NT2/D1 (cell line): Measurements from ENCODE around the gene GHRHR.

ENCODE experiments used
- DNase-seq: peaks from one replicate; pipeline ENCODE4 v3.0.0-alpha.2; 2011; ENCODE audit warnings: low read depth, low spot score
- H3K27me3 ChIP-seq: 2 replicates; pipeline ENCODE4 v1.6.0; 2011; ENCODE audit warnings: mild to moderate bottlenecking; ENCODE audit not compliant: insufficient read length, insufficient read depth
- H3K36me3 ChIP-seq: 2 replicates; pipeline ENCODE4 v1.6.1; 2011; ENCODE audit warnings: mild to moderate bottlenecking, low read length, mixed read lengths; ENCODE audit not compliant: insufficient read depth, insufficient read length
- H3K4me1 ChIP-seq: 2 replicates; pipeline ENCODE4 v1.5.1; 2011; ENCODE audit not compliant: insufficient read depth, insufficient read length
- H3K4me3 ChIP-seq: 2 replicates; pipeline ENCODE4 v1.5.1; 2011; ENCODE audit warnings: low read depth; ENCODE audit not compliant: insufficient read length
- H3K9ac ChIP-seq: 2 replicates; pipeline ENCODE4 v1.6.0; 2011; ENCODE audit warnings: low read depth; ENCODE audit not compliant: insufficient read length
- H3K9me3 ChIP-seq: 2 replicates; pipeline ENCODE4 v1.5.1; 2011; ENCODE audit warnings: mild to moderate bottlenecking, low read length; ENCODE audit not compliant: insufficient read depth
- SUZ12 ChIP-seq: IDR thresholded peaks from 2 replicates; pipeline ENCODE4 v1.6.1; 2011; ENCODE audit not compliant: insufficient read length, insufficient read depth; ENCODE audit errors: extremely low read depth
- YY1 ChIP-seq: IDR thresholded peaks from 2 replicates; pipeline ENCODE4 v1.6.1; 2011; ENCODE audit not compliant: insufficient read length, insufficient read depth
- ZNF274 ChIP-seq: IDR thresholded peaks from 2 replicates; pipeline ENCODE4 v1.6.1; 2011; ENCODE audit warnings: mild to moderate bottlenecking, low read depth, low read length

GHRHR gene

GRCh38 chr7:30923774-30924413 lies 39.9 kb upstream of the GHRHR start:
- Histone ChIP-seq H3K4me1 (peaks cover 18% of the 10 kb centered on the region), H3K27me3 (no peaks in the 10 kb centered on the region), H3K4me3 (no peak overlapping the region), H3K36me3 (no peaks in the 10 kb centered on the region), H3K9ac (no peak overlapping the region), H3K9me3 (peaks cover 10% of the 10 kb centered on the region; the same call in 1 of the 2 replicates)
- no peak for TF ChIP-seq YY1
- no peak for TF ChIP-seq ZNF274
- no peak for TF ChIP-seq SUZ12
- DNase-seq: no peak

DNA sequence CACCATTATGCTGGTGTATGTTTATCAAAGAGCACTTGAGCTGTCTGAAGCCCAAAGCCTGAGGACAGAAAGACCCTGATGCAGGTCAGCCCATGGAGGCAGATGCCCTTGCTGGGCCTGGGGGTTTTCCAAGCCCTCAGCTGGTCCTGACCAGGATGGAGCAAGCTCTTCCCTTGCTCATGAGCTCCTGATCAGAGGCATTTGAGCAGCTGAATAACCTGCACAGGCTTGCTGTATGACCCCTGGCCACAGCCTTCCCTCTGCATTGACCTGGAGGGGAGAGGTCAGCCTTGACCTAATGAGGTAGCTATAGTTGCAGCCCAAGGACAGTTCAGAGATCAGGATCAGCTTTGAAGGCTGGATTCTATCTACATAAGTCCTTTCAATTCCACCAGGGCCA lies 39.1 kb upstream of the GHRHR start:
- Histone ChIP-seq H3K36me3 (no peaks in the 10 kb centered on the region), H3K27me3 (peaks cover under 1% of the 10 kb centered on the region), H3K9me3 (peaks cover 10% of the 10 kb centered on the region; the same call in 1 of the 2 replicates), H3K9ac (no peak overlapping the region), H3K4me1 (peaks cover 18% of the 10 kb centered on the region), H3K4me3 (no peak overlapping the region)
- DNase-seq: no peak
- TF ChIP-seq ZNF274: no peak
- no peak for TF ChIP-seq SUZ12
- no peak for TF ChIP-seq YY1

GRCh38 chr7:30925117-30925516 lies 38.6 kb upstream of the GHRHR start:
- Histone ChIP-seq H3K27me3 (peaks cover 5% of the 10 kb centered on the region), H3K4me3 (no peak overlapping the region), H3K9ac (no peak overlapping the region), H3K9me3 (peaks cover 10% of the 10 kb centered on the region; the same call in 1 of the 2 replicates), H3K4me1 (peaks cover 18% of the 10 kb centered on the region), H3K36me3 (no peaks in the 10 kb centered on the region)
- TF ChIP-seq YY1 (no peak), ZNF274 (no peak), SUZ12 (no peak)
- no peak for DNase-seq

GRCh38 chr7:30925913-30926312 lies 37.8 kb upstream of the GHRHR start:
- no peak for TF ChIP-seq YY1
- TF ChIP-seq ZNF274: no peak
- no peak for TF ChIP-seq SUZ12
- DNase-seq: no peak

GRCh38 chr7:30926313-30926712 lies 37.4 kb upstream of the GHRHR start:
- Histone ChIP-seq H3K4me3 (no peak overlapping the region), H3K36me3 (no peaks in the 10 kb centered on the region), H3K9me3 (peaks cover 10% of the 10 kb centered on the region; the same call in 1 of the 2 replicates), H3K4me1 (peaks cover 9% of the 10 kb centered on the region), H3K27me3 (peaks cover 5% of the 10 kb centered on the region), H3K9ac (no peak overlapping the region)
- no peak for DNase-seq
- TF ChIP-seq YY1: no peak
- TF ChIP-seq ZNF274: no peak
- no peak for TF ChIP-seq SUZ12

More at GRCh38 chr7:30925913-30926312, 37.8 kb upstream of the GHRHR start:
- Histone ChIP-seq H3K9ac (no peak overlapping the region), H3K9me3 (peaks cover 10% of the 10 kb centered on the region; the same call in 1 of the 2 replicates), H3K27me3 (peaks cover 5% of the 10 kb centered on the region), H3K4me1 (peaks cover 12% of the 10 kb centered on the region), H3K4me3 (no peak overlapping the region), H3K36me3 (no peaks in the 10 kb centered on the region)

DNA sequence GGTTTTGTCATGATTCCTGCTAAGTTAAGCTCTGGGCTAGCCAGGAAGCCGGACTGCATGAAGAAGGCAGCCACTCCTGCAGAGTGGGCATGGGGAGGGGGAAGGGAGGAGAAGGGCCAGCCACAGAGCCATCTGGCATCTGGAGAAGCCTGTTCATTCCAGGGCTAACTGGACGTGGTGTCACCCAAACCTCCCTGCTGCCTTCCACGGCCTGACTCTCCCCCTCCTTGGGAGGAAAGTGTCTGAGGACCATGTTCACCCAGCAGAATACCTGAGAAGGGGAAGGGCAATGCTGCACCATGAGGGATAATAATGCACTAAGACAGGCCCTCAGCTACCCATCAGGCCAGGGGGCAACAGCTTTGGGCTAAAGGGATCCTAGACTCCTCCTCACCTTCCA lies 36.7 kb upstream of the GHRHR start:
- H3K9me3 ChIP-seq: peaks cover 10% of the 10 kb centered on the region; the same call in 1 of the 2 replicates
- H3K4me3 ChIP-seq: no peak overlapping the region
- H3K4me1 ChIP-seq: peaks cover 5% of the 10 kb centered on the region
- TF ChIP-seq YY1 (no peak), ZNF274 (no peak), SUZ12 (no peak)
- H3K9ac ChIP-seq: no peak overlapping the region
- H3K36me3 ChIP-seq: no peaks in the 10 kb centered on the region
- DNase-seq: no peak
- peaks cover 5% of the 10 kb centered on the region for H3K27me3 ChIP-seq

- no peak overlapping the region for H3K9ac ChIP-seq
- no peak for DNase-seq
- no peak for TF ChIP-seq ZNF274
- no peak for TF ChIP-seq SUZ12
- no peak for TF ChIP-seq YY1
- no peak overlapping the region for H3K4me3 ChIP-seq
- peaks cover 10% of the 10 kb centered on the region; the same call in 1 of the 2 replicates for H3K9me3 ChIP-seq
- H3K36me3 ChIP-seq: no peaks in the 10 kb centered on the region
- H3K4me1 ChIP-seq: peaks cover 4% of the 10 kb centered on the region
- peaks cover 6% of the 10 kb centered on the region for H3K27me3 ChIP-seq
Observed at GRCh38 chr7:30927559-30927958, 36.2 kb upstream of the GHRHR start.
